Measurements from ENCODE around the gene CHRM4.

Gene CHRM4

DNA sequence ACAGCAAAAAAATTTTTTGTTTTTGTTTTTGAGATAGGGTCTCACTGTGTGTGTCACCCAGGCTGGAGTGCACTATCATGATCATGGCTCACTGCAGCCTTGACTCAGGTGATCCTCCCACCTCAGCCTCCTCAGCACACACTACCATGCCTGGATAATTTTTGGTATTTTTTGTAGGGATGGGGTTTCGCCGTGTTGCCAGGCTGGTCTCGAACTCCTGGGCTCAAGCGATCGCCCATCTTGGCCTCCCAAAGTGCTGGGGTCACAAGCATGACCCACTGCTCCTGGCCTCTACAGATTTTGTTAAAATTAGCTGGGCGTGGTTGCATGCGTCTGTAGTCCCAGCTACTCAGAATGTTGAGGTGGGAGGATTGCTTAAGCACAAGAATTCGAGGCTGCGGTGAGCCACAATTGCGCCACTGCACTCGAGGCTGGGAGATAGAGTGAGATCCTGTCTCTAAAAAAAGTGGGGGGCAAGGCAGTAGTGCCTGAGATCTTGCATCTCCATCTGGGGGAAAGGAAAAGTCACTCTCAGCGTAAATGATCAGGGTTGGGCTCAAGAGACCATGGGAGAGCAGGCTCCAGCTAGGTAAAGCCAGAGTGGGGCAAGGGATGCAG, 54.9 kb downstream of the CHRM4 start:
- Mint-ChIP-seq H3K27ac (no peak overlapping the region), H3K4me1 (ENCODE audit: low read depth) (peaks cover 31% of the 10 kb centered on the region), H3K4me3 (peak overlapping the region; percentile 12), H3K9me3 (no peaks in the 10 kb centered on the region), H3K36me3 (ENCODE audit: low read depth) (peaks cover under 1% of the 10 kb centered on the region), H3K27me3 (ENCODE audit: low read depth) (peaks cover 28% of the 10 kb centered on the region)
- DNase-seq (ENCODE audit: low spot score): no peak

DNA sequence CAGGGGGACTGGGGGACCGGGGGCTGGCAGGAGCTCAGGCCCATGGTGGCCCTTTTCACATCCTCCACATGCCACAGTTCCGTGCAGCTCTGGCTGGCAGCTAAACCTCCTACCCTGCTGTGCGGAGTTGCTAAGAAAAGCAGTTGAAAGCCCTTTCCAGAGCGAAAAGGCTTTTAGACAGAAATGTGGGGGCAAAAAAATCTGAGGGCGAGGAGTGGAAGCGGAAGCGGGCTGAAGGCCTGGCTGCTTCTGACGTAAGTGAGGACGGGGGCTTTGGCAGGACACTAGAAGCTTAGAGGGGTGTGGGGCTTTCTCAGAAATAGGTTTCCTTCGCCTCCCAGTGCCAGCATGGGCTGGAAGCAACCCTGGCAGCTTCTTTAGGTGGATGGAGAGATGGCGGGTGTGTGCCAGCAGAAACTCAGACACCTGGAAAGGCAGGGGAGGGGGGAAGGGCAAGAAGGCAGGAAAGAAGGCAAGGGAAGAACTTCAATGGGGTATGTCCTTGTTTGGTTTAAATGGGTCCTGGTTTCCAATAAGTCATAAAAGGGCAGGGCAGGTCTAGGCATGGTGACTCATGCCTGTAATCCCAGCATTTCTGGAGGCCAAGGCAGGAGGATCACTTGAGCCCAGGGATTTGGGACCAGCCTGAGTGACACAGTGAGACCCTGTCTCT, 55.5 kb downstream of the CHRM4 start:
- no peak for DNase-seq (ENCODE audit: low spot score)
- no peak overlapping the region for H3K27ac Mint-ChIP-seq
- H3K27me3 Mint-ChIP-seq (ENCODE audit: low read depth): peaks cover 34% of the 10 kb centered on the region
- peaks cover 31% of the 10 kb centered on the region for H3K4me1 Mint-ChIP-seq (ENCODE audit: low read depth)
- no peak overlapping the region for H3K4me3 Mint-ChIP-seq
- H3K36me3 Mint-ChIP-seq (ENCODE audit: low read depth): peaks cover 3% of the 10 kb centered on the region
- no peaks in the 10 kb centered on the region for H3K9me3 Mint-ChIP-seq

DNA sequence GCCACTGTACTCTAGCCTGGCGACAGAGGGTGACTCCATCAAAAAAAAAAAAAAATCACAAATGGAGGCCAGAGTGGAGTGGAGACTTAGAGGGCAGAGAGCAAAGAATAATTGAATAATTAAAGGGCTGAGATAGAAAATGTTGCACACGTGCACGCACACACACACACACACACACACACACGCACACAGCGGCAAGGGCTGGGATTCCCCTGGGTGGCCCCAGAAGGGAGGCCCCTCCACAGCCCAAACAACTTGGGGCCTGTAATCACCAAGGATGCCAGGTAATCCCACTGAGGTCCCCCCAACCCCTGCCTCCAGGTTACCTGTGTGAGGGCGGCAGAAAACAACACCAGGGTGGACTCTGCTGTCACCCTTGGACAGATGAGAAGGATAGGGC, 56.3 kb downstream of the CHRM4 start:
- H3K27me3 Mint-ChIP-seq (ENCODE audit: low read depth): peaks cover 42% of the 10 kb centered on the region
- H3K27ac Mint-ChIP-seq: no peak overlapping the region

DNA sequence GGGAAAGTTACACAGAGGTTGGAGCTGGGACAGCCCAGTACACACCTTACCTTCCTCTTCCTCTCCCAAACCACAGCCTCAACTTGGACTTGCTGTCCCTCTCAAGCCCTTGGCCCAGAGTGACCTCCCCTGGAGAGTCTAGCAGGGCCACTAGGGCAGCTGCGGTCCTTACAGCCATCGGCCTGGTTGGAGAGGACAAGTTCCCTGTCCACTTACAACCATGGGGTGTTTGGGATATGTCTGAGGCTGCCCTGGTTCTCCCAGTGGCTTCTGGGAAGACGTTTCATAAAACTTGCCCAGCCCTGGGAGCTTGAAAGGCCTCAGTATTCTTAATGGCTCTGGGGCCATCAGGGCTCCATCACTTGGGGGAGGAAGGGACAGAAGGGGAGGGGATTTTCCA, 57.4 kb downstream of the CHRM4 start:
- peaks cover 47% of the 10 kb centered on the region for H3K4me1 Mint-ChIP-seq (ENCODE audit: low read depth)
- no peak overlapping the region for H3K4me3 Mint-ChIP-seq
- no peaks in the 10 kb centered on the region for H3K9me3 Mint-ChIP-seq
- no peak overlapping the region for H3K27ac Mint-ChIP-seq
- peaks cover 52% of the 10 kb centered on the region for H3K27me3 Mint-ChIP-seq (ENCODE audit: low read depth)
- DNase-seq (ENCODE audit: low spot score): no peak
- peaks cover 3% of the 10 kb centered on the region for H3K36me3 Mint-ChIP-seq (ENCODE audit: low read depth)

More for the DNA sequence above, 56.3 kb downstream of the CHRM4 start:
- Mint-ChIP-seq H3K4me3 (no peak overlapping the region), H3K9me3 (no peaks in the 10 kb centered on the region), H3K4me1 (ENCODE audit: low read depth) (peaks cover 38% of the 10 kb centered on the region), H3K36me3 (ENCODE audit: low read depth) (peaks cover 3% of the 10 kb centered on the region)
- no peak for DNase-seq (ENCODE audit: low spot score)

Measured in T-helper 2 cell treated with Interferon-gamma antibody and Interleukin-4, amounts not matched to agents 5 μg/mL and 100 μg/mL, for 36 hours (primary cell).